Stimulated activated CD8-positive, alpha-beta memory T cell treated with anti-CD3 and anti-CD28 coated beads, Interleukin-7, amount 100 ng/mL, for 1 hour (primary cell): ENCODE results near the gene SACM1L.
"Not testable (repeated sequence)": the region's sequence is repeated elsewhere in the genome, so short reads cannot be mapped to it uniquely, and the experiment has no call there.

Experiments used
- DNase-seq, 2 donors: peaks; one replicate each; pipeline ENCODE4 v3.0.0-alpha.2; 2020; ENCODE audit warnings: low read depth in 2 of 2

The SACM1L gene

GRCh38 chr3:45741247-45741646 lies 52.1 kb downstream of the SACM1L start:
- no peak for DNase-seq

- DNase-seq = no peak
Observed at GRCh38 chr3:45741742-45742460, 52.7 kb downstream of the SACM1L start.

GRCh38 chr3:45742461-45743089 lies 53.4 kb downstream of the SACM1L start:
- no peak for DNase-seq

GRCh38 chr3:45746165-45746776 lies 57.1 kb downstream of the SACM1L start:
- DNase-seq = no peak

- DNase-seq = no peak
Observed at GRCh38 chr3:45746777-45747622, 57.8 kb downstream of the SACM1L start.

- no peak for DNase-seq
Observed at GRCh38 chr3:45748068-45748467, 58.9 kb downstream of the SACM1L start.

GRCh38 chr3:45749036-45749600 lies 59.9 kb downstream of the SACM1L start:
- DNase-seq = not testable (repeated sequence)

GRCh38 chr3:45749880-45750279 lies 60.7 kb downstream of the SACM1L start:
- DNase-seq = no peak

GRCh38 chr3:45751537-45752242 lies 62.5 kb downstream of the SACM1L start:
- DNase-seq = no peak

GRCh38 chr3:45753095-45753494 lies 63.9 kb downstream of the SACM1L start:
- no peak for DNase-seq

GRCh38 chr3:45754461-45754860 lies 65.3 kb downstream of the SACM1L start:
- no peak for DNase-seq

GRCh38 chr3:45756055-45756454 lies 66.9 kb downstream of the SACM1L start:
- no peak for DNase-seq

- DNase-seq = not testable (repeated sequence)
Observed at GRCh38 chr3:45757141-45757540, 67.9 kb downstream of the SACM1L start.

GRCh38 chr3:45758871-45759270 lies 69.7 kb downstream of the SACM1L start:
- DNase-seq = no peak

GRCh38 chr3:45759851-45760250 lies 70.7 kb downstream of the SACM1L start:
- no peak for DNase-seq

- DNase-seq = no peak
Observed at GRCh38 chr3:45760878-45761711, 71.9 kb downstream of the SACM1L start.

GRCh38 chr3:45761831-45762230 lies 72.6 kb downstream of the SACM1L start:
- DNase-seq = no peak

GRCh38 chr3:45762647-45763302 lies 73.6 kb downstream of the SACM1L start:
- DNase-seq = no peak

- no peak for DNase-seq
Observed at GRCh38 chr3:45763303-45763675, 74.1 kb downstream of the SACM1L start.
